PC-9 (cell line): ENCODE measurements around the gene SEMA4F. TPM values are rescaled to one million over a fixed set of nuclear protein-coding genes. Genes with fewer than 3 reads are reported as not detected.

Experiments
- BruUV-seq: library from RNA; stranded (reverse); fragments of 400-500 nt; replicated peaks from 2 replicates; lab custom pipeline; 2021; lab: Mats Ljungman, UMichigan
- CTCF ChIA-PET: fragments of 300-600 bp; sonication (Branson Sonifier 250); formaldehyde crosslinking; loops from one replicate; lab custom pipeline; 2022; ENCODE audit warnings: antibody characterized with exemption; lab: Charles Lee
- POLR2A ChIA-PET: fragments of 300-600 bp; sonication (Branson Sonifier 250); formaldehyde crosslinking; loops from one replicate; lab custom pipeline; 2022; ENCODE audit warnings: antibody characterized with exemption; ENCODE audit not compliant: unreplicated experiment; lab: Charles Lee
- DNase-seq, 2 experiments: peaks; one replicate each; pipeline versions ENCODE4 v3.0.0 to v3.0.0-alpha.2; 2015 to 2022; ENCODE audit warnings: mixed read lengths in 1 of 2
- H2AFZ ChIP-seq: fragments of 200-600 bp; sonication (generic); 2 replicates; pipeline ENCODE4 v1.8.1; 2017; ENCODE audit warnings: antibody characterized with exemption
- H3F3A ChIP-seq: fragments of 200-600 bp; sonication (generic); 2 replicates; pipeline ENCODE4 v1.8.1; 2017; ENCODE audit warnings: antibody characterized with exemption, mild to moderate bottlenecking, low read depth; ENCODE audit not compliant: insufficient read depth
- H3K27ac ChIP-seq: fragments of 200-600 bp; sonication (generic); 2 replicates; pipeline ENCODE4 v1.6.1; 2016; ENCODE audit warnings: mixed run types
- H3K27me3 ChIP-seq: fragments of 200-600 bp; sonication (generic); 2 replicates; pipeline ENCODE4 v1.6.1; 2016; ENCODE audit warnings: low read depth, mixed run types; ENCODE audit not compliant: insufficient read depth
- H3K36me3 ChIP-seq: fragments of 200-600 bp; sonication (generic); 2 replicates; pipeline ENCODE4 v1.6.1; 2016; ENCODE audit warnings: low read depth, mixed run types
- H3K4me1 ChIP-seq: fragments of 200-600 bp; sonication (generic); replicated peaks from 2 replicates; pipeline ENCODE4 v1.6.1; 2016; ENCODE audit warnings: mixed run types; ENCODE audit not compliant: insufficient read depth
- H3K4me2 ChIP-seq: fragments of 200-600 bp; sonication (generic); 2 replicates; pipeline ENCODE4 v1.6.1; 2017; ENCODE audit warnings: mixed run types
- H3K4me3 ChIP-seq: fragments of 200-600 bp; sonication (generic); 2 replicates; pipeline ENCODE4 v1.6.1; 2016; ENCODE audit warnings: mixed run types
- H3K79me2 ChIP-seq: fragments of 200-600 bp; sonication (generic); 2 replicates; pipeline ENCODE4 v1.6.1; 2017; ENCODE audit warnings: low read depth, mixed run types
- H3K9me2 ChIP-seq: fragments of 200-600 bp; sonication (generic); 2 replicates; pipeline ENCODE4 v1.8.1; 2017; ENCODE audit warnings: mild to moderate bottlenecking; ENCODE audit not compliant: insufficient read depth
- H3K9me3 ChIP-seq: fragments of 200-600 bp; sonication (generic); 2 replicates; pipeline ENCODE4 v1.8.1; 2016; ENCODE audit warnings: low read depth; ENCODE audit not compliant: insufficient read depth
- H4K20me1 ChIP-seq: fragments of 200-600 bp; sonication (generic); 2 replicates; pipeline ENCODE4 v1.8.1; 2017; ENCODE audit not compliant: insufficient read depth
- CTCF ChIP-seq: fragments of 200-600 bp; sonication (generic); conservative IDR thresholded peaks from 2 replicates; pipeline ENCODE4 v1.6.1; 2017; ENCODE audit warnings: mixed run types, antibody characterized with exemption, mild to moderate bottlenecking, moderate library complexity
- EZH2 ChIP-seq: fragments of 200-600 bp; sonication (generic); IDR thresholded peaks from 2 replicates; pipeline ENCODE4 v1.8.0; 2017; ENCODE audit warnings: antibody characterized with exemption, low read depth
- intact Hi-C: fragments of 100-400 bp; cut with micrococcal nuclease; formaldehyde crosslinking; loops from one replicate; pipeline ENCODE4 v1.10.0; 2022; ENCODE audit not compliant: unreplicated experiment
- total RNA-seq: library from RNA; stranded (reverse); gene quantifications from 2 replicates; pipeline ENCODE4 v1.2.3, GENCODE V29; 2021

The SEMA4F gene
- total RNA-seq, 1 experiment from 2014 or later = 12.3 TPM

- H3K27me3 ChIP-seq = no peaks in the 10 kb centered on the region
- no peaks in the 10 kb centered on the region for H3K9me3 ChIP-seq
- DNase-seq = no peak
- no peak for TF ChIP-seq CTCF
- no peak for TF ChIP-seq EZH2
- no peaks in the 10 kb centered on the region for H3K79me2 ChIP-seq
- H3K36me3 ChIP-seq = no peaks in the 10 kb centered on the region
- CTCF ChIA-PET = no interaction called here
- no peak overlapping the region for H3K27ac ChIP-seq
- H3K9me2 ChIP-seq = no peaks in the 10 kb centered on the region
- H2AFZ ChIP-seq = no peak overlapping the region
- no peak overlapping the region for H3K4me3 ChIP-seq
- H3F3A ChIP-seq = 0 out of 2 replicates have a peak, but pooled peaks cover 10% of the 10 kb centered on the region
- intact Hi-C loops = loop anchor here (1.0 to 10.0 kb wide), 5 partner anchors 187 to 938 kb away; no protein-coding TSS in a partner anchor
- no peaks in the 10 kb centered on the region for H4K20me1 ChIP-seq
- BruUV-seq = no TSS peak
- H3K4me1 ChIP-seq = peaks cover 22% of the 10 kb centered on the region
- POLR2A ChIA-PET = no interaction called here
- no peak overlapping the region for H3K4me2 ChIP-seq
Measured at GRCh38 chr2:74689671-74690070, 35.6 kb downstream of the SEMA4F start.

- peak; percentile 24 to 64 for DNase-seq
- BruUV-seq = no TSS peak
- Histone ChIP-seq H3K4me2 (no peak overlapping the region), H3K9me2 (no peaks in the 10 kb centered on the region; the same call in 1 of the 2 replicates), H2AFZ (no peak overlapping the region), H3F3A (0 out of 2 replicates have a peak, but pooled peaks cover 10% of the 10 kb centered on the region), H3K36me3 (no peaks in the 10 kb centered on the region), H3K79me2 (no peaks in the 10 kb centered on the region), H4K20me1 (no peaks in the 10 kb centered on the region), H3K27ac (no peak overlapping the region), H3K9me3 (no peaks in the 10 kb centered on the region), H3K4me3 (no peak overlapping the region), H3K27me3 (no peaks in the 10 kb centered on the region), H3K4me1 (peaks cover 22% of the 10 kb centered on the region)
- ChIA-PET CTCF (interaction anchor here (0.6 to 1.2 kb wide), 6 partner anchors 115 to 1293 kb away, joined by 3 to 4 read pairs (median 4); no protein-coding TSS in a partner anchor), POLR2A (interaction anchor here (0.6 to 0.7 kb wide), 2 partner anchors 37 to 511 kb away, joined by 4 to 7 read pairs; no protein-coding TSS in a partner anchor)
- TF ChIP-seq CTCF (peak; percentile 93), EZH2 (no peak)
- intact Hi-C loops = loop anchor here (1.0 to 10.0 kb wide), 5 partner anchors 186 to 937 kb away; no protein-coding TSS in a partner anchor
Measured at GRCh38 chr2:74690571-74690970, 36.5 kb downstream of the SEMA4F start.

GRCh38 chr2:74691929-74692328 is 37.9 kb downstream of the SEMA4F start:
- Histone ChIP-seq H3K4me1 (peaks cover 22% of the 10 kb centered on the region), H3K27me3 (no peaks in the 10 kb centered on the region), H4K20me1 (no peaks in the 10 kb centered on the region), H3K36me3 (no peaks in the 10 kb centered on the region), H3K27ac (no peak overlapping the region), H3K4me2 (no peak overlapping the region), H2AFZ (no peak overlapping the region), H3K9me2 (peaks cover 3% of the 10 kb centered on the region; the same call in 1 of the 2 replicates), H3F3A (0 out of 2 replicates have a peak, but pooled peaks cover 10% of the 10 kb centered on the region), H3K79me2 (no peaks in the 10 kb centered on the region), H3K9me3 (0 out of 2 replicates have a peak, but pooled peaks cover under 1% of the 10 kb centered on the region), H3K4me3 (no peak overlapping the region)
- CTCF ChIA-PET = interaction anchor here (1.2 kb wide), 1 partner anchor 172 kb away, joined by 3 read pairs; no protein-coding TSS in a partner anchor
- DNase-seq = no peak
- POLR2A ChIA-PET = no interaction called here
- TF ChIP-seq EZH2 (no peak), CTCF (no peak)
- intact Hi-C loops = loop anchor here (5.0 to 10.0 kb wide), 3 partner anchors 373 to 935 kb away; no protein-coding TSS in a partner anchor
- no TSS peak for BruUV-seq
